ENCODE results near the gene KIAA1755. TPM values are rescaled to one million over a fixed set of nuclear protein-coding genes. Genes with fewer than 3 reads are reported as not detected.

KIAA1755 gene
- total RNA-seq, 1 donor from 2014 or later: 5.3 TPM

DNA sequence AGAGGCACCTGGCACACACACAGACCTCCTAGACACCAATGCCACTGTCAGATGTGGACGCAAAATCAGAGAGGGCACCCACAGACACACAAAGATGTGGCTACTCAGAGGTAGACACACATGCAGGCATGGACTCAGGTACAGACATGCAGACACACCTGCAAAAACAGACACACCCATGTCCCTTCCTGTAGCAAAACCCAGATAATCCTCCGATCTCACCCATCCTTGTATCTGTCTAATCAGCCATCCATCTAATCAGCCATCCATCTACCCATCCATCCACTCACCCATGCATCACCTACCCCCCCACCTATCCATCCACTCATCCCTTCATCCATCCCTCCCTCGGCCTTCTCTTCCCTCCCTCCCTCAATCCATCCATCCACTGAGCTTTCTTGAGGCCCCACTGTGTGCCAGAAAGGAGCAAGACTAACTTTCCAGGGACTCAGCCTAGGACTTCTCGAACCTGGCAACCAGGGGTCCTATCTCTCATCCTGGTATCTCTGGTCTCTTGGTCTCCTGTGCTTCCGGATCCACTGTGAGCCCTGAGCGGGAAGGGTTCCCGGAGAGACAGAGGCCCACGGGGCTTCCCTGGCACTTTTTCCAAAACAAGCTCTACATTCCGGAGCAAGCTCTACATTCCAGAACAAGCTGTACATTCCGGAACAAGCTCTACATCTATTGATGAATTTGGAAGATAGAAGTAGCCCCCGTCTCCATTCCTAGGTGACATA is 94.4 kb downstream of the KIAA1755 start:
- DNase-seq (no peak), ATAC-seq (no peak)
- intact Hi-C loops (cut with micrococcal nuclease): loop anchor here (10.0 kb wide), 1 partner anchor 91 kb away; no protein-coding TSS in a partner anchor

DNA sequence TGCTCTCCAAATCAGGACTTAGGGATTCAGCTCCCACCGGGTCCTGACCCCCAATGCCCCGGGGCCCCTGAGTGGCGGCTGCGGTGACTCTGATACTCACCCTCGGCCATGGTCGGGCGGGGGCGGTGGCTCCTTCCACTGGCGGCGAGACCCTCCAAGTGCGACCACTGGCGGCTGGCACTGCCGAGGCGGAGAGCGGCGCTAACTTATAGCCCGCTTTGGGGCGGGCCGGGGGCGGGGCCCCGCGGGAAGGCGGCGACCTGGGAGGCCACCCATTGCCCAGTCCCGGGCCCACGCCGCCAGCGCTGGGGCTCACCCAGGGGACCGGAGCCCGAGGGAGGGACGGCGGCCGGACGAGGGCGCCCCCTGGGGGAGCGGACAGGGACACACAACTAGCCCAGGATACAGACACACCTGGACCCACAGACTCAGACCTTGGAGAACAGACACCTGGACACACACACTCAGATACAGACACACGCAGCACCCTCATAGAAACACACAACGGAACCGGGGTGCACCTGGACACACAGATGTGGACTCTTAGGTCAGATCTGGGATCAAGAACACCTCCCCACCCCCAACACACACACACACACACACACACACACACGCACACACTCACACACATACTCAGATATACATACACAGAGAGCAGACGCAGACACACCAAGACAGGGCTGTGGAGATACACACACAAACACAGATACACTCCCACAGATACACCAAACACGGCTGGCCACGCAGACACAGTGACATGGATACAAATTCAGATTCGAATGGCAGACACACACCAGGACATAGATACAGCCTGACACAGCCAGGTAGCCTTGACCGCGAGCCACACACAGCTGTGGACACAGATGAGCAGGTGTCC is 95.2 kb downstream of the KIAA1755 start, which contains the start of gene TGM2:
TSS of gene TGM2 (minus strand) at position 182 of the 877 bp plus-strand sequence. CDS start at position 110, 72 bp downstream.
- ATAC-seq: peak; percentile 89
- intact Hi-C loops (cut with micrococcal nuclease): loop anchor here (10.0 kb wide), 1 partner anchor 91 kb away; no protein-coding TSS in a partner anchor
- peak; percentile 92 for DNase-seq

DNA sequence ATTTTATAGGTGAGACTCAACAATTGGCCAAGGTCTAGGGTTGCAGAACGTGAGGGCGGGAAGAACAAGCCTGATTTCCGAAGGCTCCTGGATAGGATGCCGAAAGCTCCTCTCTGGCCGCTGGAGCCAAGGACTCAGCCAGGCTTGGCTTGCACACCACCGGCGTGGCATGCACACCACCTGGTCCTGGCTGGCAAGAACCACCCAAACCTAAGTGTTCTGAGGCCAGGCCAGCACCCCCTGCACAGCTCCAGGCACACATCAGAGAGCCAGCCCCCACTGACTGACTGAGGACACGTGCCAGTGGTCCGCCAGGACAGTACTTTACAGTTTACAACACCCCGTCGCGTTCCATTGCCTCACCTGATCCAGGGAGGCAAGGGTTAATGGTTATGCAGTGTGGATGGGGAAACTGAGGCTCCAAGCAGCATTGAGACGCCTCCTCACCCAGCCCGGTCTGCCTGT is 95.9 kb downstream of the KIAA1755 start:
- intact Hi-C loops (cut with micrococcal nuclease): loop anchor here (10.0 kb wide), 1 partner anchor 90 kb away; no protein-coding TSS in a partner anchor
- ATAC-seq (peak; percentile 43), DNase-seq (peak; percentile 66)

DNA sequence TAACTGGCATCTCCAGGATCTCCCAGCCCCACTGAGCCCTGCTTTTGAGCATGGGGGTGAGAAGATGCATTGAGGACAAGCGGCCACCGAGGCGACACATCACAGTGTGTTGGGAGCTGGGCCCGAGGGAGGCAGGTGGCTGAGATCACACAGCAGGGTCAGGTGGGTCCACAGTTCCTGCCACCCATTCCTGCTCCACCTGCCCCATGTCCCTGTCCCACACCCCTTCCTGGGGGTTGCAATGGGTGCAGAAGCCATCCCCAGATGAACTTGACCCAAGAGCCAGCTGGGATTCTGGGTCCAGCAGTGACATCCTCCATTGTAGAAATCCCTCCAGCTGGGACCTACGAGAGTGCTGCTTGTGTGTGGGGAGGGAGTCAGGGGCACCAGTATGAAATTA is 96.5 kb downstream of the KIAA1755 start:
- intact Hi-C loops (cut with micrococcal nuclease): loop anchor here (10.0 kb wide), 1 partner anchor 89 kb away; no protein-coding TSS in a partner anchor
- no peak for DNase-seq
- no peak for ATAC-seq

DNA sequence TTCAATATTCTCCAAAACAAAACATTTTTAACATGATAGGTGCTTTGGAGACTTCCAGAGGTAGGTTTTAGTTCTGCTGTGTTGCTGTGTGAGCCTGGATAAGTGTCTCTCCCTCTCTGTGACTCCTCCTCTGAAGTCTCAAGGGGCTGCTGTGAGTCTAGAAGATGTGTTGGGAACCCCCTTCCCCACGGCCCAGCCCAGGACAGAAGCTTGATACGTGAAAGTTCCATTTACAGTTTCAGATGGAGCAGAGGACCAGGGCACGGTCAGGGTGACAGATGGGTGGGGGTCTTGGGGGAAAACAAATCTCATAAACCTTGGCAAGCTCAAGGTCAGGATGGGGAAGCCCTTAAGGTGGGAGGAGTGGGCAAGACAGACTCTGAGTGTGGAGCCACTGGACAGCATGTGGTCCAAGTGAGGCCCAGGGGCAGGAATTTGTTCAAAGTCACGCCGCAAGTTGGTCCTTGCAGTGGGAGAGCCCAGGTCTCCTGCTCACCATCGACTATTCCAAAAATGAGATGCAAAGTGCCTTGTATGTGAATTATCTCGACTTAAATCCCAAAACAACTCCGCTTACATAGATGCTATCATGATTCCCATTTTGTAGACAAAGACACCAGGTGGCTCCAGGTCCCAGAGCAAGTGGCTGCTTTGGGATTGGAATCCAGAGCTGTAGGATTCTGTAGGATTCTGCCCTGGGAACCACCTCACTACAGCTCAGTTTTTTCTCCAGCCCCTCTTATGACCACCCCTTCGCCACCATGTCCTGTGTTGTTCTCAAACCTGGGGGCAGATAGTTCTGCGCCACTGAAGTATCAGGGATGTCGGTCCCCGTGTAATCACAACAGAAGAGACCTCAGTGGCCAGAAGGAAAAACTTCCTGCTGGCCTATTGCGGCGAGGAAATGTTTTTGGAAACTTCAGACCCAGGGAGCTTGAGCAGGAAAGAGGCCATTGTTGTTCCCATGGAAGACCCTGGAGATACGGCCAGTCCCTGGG is 97.4 kb downstream of the KIAA1755 start:
- DNase-seq: no peak
- intact Hi-C loops (cut with micrococcal nuclease): loop anchor here (10.0 kb wide), 1 partner anchor 88 kb away; no protein-coding TSS in a partner anchor
- ATAC-seq: no peak

DNA sequence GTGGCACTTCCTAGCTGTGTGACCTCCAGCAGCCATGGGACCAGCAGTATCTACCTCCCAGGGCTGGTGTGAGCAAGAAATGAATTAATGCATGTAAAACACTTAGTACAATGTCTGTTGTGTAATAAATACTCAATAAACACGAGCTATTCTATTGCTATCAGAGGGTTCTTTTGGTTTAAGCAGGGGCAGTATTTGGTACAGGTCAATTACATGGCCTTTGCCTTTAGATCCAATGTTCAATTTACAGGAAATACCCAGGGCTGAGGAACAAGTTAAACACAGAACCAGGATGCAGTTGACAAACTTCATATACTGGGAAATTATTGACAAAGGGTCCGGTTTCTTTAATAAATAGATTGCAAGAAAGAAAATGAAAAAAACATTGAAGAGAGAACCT is 98.4 kb downstream of the KIAA1755 start:
- ATAC-seq (no peak), DNase-seq (no peak)
- intact Hi-C loops (cut with micrococcal nuclease): loop anchor here (10.0 kb wide), 1 partner anchor 87 kb away; no protein-coding TSS in a partner anchor

DNA sequence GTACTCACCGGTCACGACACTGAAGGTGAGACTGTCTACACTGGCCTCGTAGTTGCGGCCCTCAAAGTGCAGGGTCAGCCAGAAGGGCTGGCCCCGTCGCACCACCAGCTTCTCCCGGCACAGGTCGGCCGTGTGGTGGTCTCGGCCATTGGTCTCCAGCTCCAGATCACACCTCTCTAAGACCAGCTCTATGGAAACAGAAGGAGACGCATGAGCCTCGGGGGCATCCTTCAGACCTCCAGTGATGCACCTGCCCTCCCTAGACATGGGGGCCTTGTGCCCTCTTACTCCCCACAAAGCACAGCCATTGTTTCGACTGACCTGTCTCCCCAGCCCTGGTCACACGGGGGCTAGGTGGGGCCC is 99.1 kb downstream of the KIAA1755 start:
- ATAC-seq (no peak), DNase-seq (no peak)
- intact Hi-C loops (cut with micrococcal nuclease): loop anchor here (10.0 kb wide), 1 partner anchor 87 kb away; no protein-coding TSS in a partner anchor

Other genes starting within 250 kb of the KIAA1755 start
- 12.5 TPM for gene TTI1, start 227.3 kb downstream of the KIAA1755 start, total RNA-seq
- gene RPRD1B, start 227.0 kb downstream of the KIAA1755 start, total RNA-seq: 65.3 TPM
- 473 TPM for gene TGM2, start 95.5 kb downstream of the KIAA1755 start, total RNA-seq
- gene BPI, start 43.4 kb upstream of the KIAA1755 start, total RNA-seq: not detected
- gene LBP, start 85.7 kb upstream of the KIAA1755 start, total RNA-seq: 0.25 TPM
- 5.0 TPM for gene SNHG17, start 174.6 kb upstream of the KIAA1755 start, total RNA-seq
- 22.4 TPM for gene RALGAPB, start 212.1 kb upstream of the KIAA1755 start, total RNA-seq

Data from left ventricle myocardium superior (tissue), 1 donor.